PC-9 (cell line): ENCODE results near the gene FLT3. TPM values are rescaled to one million over a fixed set of nuclear protein-coding genes. Genes with fewer than 3 reads are reported as not detected.

Source experiments
- BruUV-seq: library from RNA; stranded (reverse); fragments of 400-500 nt; replicated peaks from 2 replicates; lab custom pipeline; 2021; lab: Mats Ljungman, UMichigan
- CTCF ChIA-PET: fragments of 300-600 bp; sonication (Branson Sonifier 250); formaldehyde crosslinking; loops from one replicate; lab custom pipeline; 2022; ENCODE audit warnings: antibody characterized with exemption; lab: Charles Lee
- POLR2A ChIA-PET: fragments of 300-600 bp; sonication (Branson Sonifier 250); formaldehyde crosslinking; loops from one replicate; lab custom pipeline; 2022; ENCODE audit warnings: antibody characterized with exemption; ENCODE audit not compliant: unreplicated experiment; lab: Charles Lee
- DNase-seq, 2 experiments: peaks; one replicate each; pipeline versions ENCODE4 v3.0.0 to v3.0.0-alpha.2; 2015 to 2022; ENCODE audit warnings: mixed read lengths in 1 of 2
- H2AFZ ChIP-seq: fragments of 200-600 bp; sonication (generic); 2 replicates; pipeline ENCODE4 v1.8.1; 2017; ENCODE audit warnings: antibody characterized with exemption
- H3F3A ChIP-seq: fragments of 200-600 bp; sonication (generic); 2 replicates; pipeline ENCODE4 v1.8.1; 2017; ENCODE audit warnings: antibody characterized with exemption, mild to moderate bottlenecking, low read depth; ENCODE audit not compliant: insufficient read depth
- H3K27ac ChIP-seq: fragments of 200-600 bp; sonication (generic); 2 replicates; pipeline ENCODE4 v1.6.1; 2016; ENCODE audit warnings: mixed run types
- H3K27me3 ChIP-seq: fragments of 200-600 bp; sonication (generic); 2 replicates; pipeline ENCODE4 v1.6.1; 2016; ENCODE audit warnings: low read depth, mixed run types; ENCODE audit not compliant: insufficient read depth
- H3K36me3 ChIP-seq: fragments of 200-600 bp; sonication (generic); 2 replicates; pipeline ENCODE4 v1.6.1; 2016; ENCODE audit warnings: low read depth, mixed run types
- H3K4me1 ChIP-seq: fragments of 200-600 bp; sonication (generic); replicated peaks from 2 replicates; pipeline ENCODE4 v1.6.1; 2016; ENCODE audit warnings: mixed run types; ENCODE audit not compliant: insufficient read depth
- H3K4me2 ChIP-seq: fragments of 200-600 bp; sonication (generic); 2 replicates; pipeline ENCODE4 v1.6.1; 2017; ENCODE audit warnings: mixed run types
- H3K4me3 ChIP-seq: fragments of 200-600 bp; sonication (generic); 2 replicates; pipeline ENCODE4 v1.6.1; 2016; ENCODE audit warnings: mixed run types
- H3K79me2 ChIP-seq: fragments of 200-600 bp; sonication (generic); 2 replicates; pipeline ENCODE4 v1.6.1; 2017; ENCODE audit warnings: low read depth, mixed run types
- H3K9me2 ChIP-seq: fragments of 200-600 bp; sonication (generic); 2 replicates; pipeline ENCODE4 v1.8.1; 2017; ENCODE audit warnings: mild to moderate bottlenecking; ENCODE audit not compliant: insufficient read depth
- H3K9me3 ChIP-seq: fragments of 200-600 bp; sonication (generic); 2 replicates; pipeline ENCODE4 v1.8.1; 2016; ENCODE audit warnings: low read depth; ENCODE audit not compliant: insufficient read depth
- H4K20me1 ChIP-seq: fragments of 200-600 bp; sonication (generic); 2 replicates; pipeline ENCODE4 v1.8.1; 2017; ENCODE audit not compliant: insufficient read depth
- EZH2 ChIP-seq: fragments of 200-600 bp; sonication (generic); IDR thresholded peaks from 2 replicates; pipeline ENCODE4 v1.8.0; 2017; ENCODE audit warnings: antibody characterized with exemption, low read depth
- intact Hi-C: fragments of 100-400 bp; cut with micrococcal nuclease; formaldehyde crosslinking; loops from one replicate; pipeline ENCODE4 v1.10.0; 2022; ENCODE audit not compliant: unreplicated experiment
- total RNA-seq: library from RNA; stranded (reverse); gene quantifications from 2 replicates; pipeline ENCODE4 v1.2.3, GENCODE V29; 2021
- TF ChIP-seq, protein P1 (sequence below): fragments of 200-600 bp; sonication (generic); conservative IDR thresholded peaks from 2 replicates; pipeline ENCODE4 v1.6.1; 2017; ENCODE audit warnings: mixed run types, antibody characterized with exemption, mild to moderate bottlenecking, moderate library complexity

FLT3 gene
- total RNA-seq, 1 experiment from 2014 or later, result not detected

DNA sequence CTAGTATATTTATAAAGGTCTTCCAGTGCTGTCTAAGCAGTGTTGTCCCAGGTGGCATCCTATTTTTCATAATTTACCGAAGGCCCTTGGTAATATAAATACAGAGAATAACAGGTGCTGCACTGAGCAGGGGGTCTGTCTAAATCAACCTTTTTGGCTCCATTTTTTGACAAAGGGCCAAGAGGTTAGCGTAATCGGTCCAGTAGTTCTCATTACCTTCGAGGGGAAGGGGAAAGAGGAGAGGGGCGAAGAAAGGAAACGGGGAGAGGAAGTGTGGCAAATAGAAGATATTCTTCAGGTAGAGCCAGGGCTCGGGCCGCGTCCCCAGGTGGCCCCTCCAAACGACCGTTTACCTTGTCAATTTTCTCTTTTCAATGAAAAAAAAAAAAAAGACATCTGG lies 37.2 kb upstream of the FLT3 start:
- H3K27me3 ChIP-seq, result no peaks in the 10 kb centered on the region
- peaks cover 24% of the 10 kb centered on the region for H4K20me1 ChIP-seq
- no peaks in the 10 kb centered on the region for H3K36me3 ChIP-seq
- H3K9me3 ChIP-seq, result no peaks in the 10 kb centered on the region
- peak overlapping the region; percentile 78 for H3K27ac ChIP-seq
- H3K4me3 ChIP-seq, result peak overlapping the region; percentile 93
- H3F3A ChIP-seq, result peaks cover 15% of the 10 kb centered on the region; the same call in 1 of the 2 replicates
- H3K9me2 ChIP-seq, result no peaks in the 10 kb centered on the region
- CTCF ChIA-PET, result no interaction called here
- POLR2A ChIA-PET, result interaction anchor here (0.6 kb wide), 1 partner anchor 23 kb away, joined by 5 read pairs; no protein-coding TSS in a partner anchor
- BruUV-seq, result TSS peak; percentile 45
- TF ChIP-seq, protein P1, sequence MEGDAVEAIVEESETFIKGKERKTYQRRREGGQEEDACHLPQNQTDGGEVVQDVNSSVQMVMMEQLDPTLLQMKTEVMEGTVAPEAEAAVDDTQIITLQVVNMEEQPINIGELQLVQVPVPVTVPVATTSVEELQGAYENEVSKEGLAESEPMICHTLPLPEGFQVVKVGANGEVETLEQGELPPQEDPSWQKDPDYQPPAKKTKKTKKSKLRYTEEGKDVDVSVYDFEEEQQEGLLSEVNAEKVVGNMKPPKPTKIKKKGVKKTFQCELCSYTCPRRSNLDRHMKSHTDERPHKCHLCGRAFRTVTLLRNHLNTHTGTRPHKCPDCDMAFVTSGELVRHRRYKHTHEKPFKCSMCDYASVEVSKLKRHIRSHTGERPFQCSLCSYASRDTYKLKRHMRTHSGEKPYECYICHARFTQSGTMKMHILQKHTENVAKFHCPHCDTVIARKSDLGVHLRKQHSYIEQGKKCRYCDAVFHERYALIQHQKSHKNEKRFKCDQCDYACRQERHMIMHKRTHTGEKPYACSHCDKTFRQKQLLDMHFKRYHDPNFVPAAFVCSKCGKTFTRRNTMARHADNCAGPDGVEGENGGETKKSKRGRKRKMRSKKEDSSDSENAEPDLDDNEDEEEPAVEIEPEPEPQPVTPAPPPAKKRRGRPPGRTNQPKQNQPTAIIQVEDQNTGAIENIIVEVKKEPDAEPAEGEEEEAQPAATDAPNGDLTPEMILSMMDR, result no peak
- no peak for TF ChIP-seq EZH2
- no peak for DNase-seq
- H3K4me1 ChIP-seq, result peaks cover 29% of the 10 kb centered on the region
- H3K79me2 ChIP-seq, result peaks cover 62% of the 10 kb centered on the region
- peak overlapping the region; percentile 88 for H2AFZ ChIP-seq
- H3K4me2 ChIP-seq, result peak overlapping the region; percentile 92
- intact Hi-C loops, result no loop called here

DNA sequence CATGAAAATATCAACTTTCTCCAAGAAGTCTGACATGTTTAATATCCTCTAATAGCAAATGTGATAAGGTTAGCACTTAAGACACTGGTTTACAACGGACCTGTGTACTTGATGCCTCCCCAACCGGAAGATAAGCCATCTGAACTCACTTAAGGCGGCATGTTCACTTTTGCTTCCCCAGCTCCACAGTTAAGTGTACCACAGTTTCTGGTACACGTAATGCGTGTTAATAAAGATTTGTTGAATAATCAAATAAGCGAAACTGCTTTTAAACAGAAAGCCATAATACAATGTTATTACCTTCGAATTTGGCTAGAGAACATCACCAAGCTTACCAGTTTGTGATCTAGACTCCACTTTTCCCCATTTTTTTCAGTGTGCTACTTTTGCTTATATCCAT lies 36.5 kb upstream of the FLT3 start:
- CTCF ChIA-PET, result no interaction called here
- peaks cover 22% of the 10 kb centered on the region for H3K4me1 ChIP-seq

DNA sequence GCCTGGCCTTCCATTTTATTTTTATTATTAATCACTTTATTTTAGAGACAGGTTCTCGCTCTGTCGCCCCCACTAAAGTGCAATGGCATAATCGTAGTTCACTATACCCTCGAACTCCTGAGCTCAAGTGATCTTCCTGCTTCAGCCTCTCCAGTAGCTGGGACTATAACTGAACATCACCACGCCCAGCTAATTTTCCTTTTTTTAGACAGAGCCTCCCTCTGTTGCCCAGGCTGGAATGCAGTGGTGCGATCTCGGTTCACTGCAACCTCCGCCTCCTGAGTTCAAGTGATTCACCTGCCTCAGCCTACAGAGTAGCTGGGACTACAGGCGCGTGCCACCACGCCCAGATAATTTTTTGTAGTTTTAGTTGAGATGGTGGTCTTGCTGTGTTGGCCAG lies 31.3 kb upstream of the FLT3 start:
- ChIA-PET POLR2A (no interaction called here), CTCF (no interaction called here)
- no peaks in the 10 kb centered on the region for H3K9me2 ChIP-seq
- no peaks in the 10 kb centered on the region for H3K36me3 ChIP-seq
- peaks cover 1% of the 10 kb centered on the region for H3K4me1 ChIP-seq
- BruUV-seq, result no TSS peak
- no peak overlapping the region for H3K27ac ChIP-seq
- no peaks in the 10 kb centered on the region for H3K9me3 ChIP-seq
- intact Hi-C loops, result no loop called here
- TF ChIP-seq, protein P1, result no peak
- no peak for TF ChIP-seq EZH2
- H3K27me3 ChIP-seq, result no peaks in the 10 kb centered on the region
- H3K79me2 ChIP-seq, result peaks cover 9% of the 10 kb centered on the region
- no peaks in the 10 kb centered on the region for H4K20me1 ChIP-seq
- no peak for DNase-seq
- H3K4me3 ChIP-seq, result no peak overlapping the region
- no peak overlapping the region for H3K4me2 ChIP-seq
- H2AFZ ChIP-seq, result no peak overlapping the region
- 0 out of 2 replicates have a peak, but pooled peaks cover 4% of the 10 kb centered on the region for H3F3A ChIP-seq

More for the DNA sequence above, 36.5 kb upstream of the FLT3 start:
- POLR2A ChIA-PET, result no interaction called here
- Histone ChIP-seq H4K20me1 (peaks cover 19% of the 10 kb centered on the region), H3F3A (peaks cover 15% of the 10 kb centered on the region; the same call in 1 of the 2 replicates), H3K9me2 (no peaks in the 10 kb centered on the region), H3K79me2 (peaks cover 55% of the 10 kb centered on the region), H3K4me3 (peak overlapping the region; percentile 93), H3K4me2 (peak overlapping the region; percentile 92), H3K27ac (no peak overlapping the region), H2AFZ (peak overlapping the region; percentile 88), H3K9me3 (no peaks in the 10 kb centered on the region), H3K36me3 (no peaks in the 10 kb centered on the region), H3K27me3 (no peaks in the 10 kb centered on the region)
- DNase-seq, result no peak
- intact Hi-C loops, result no loop called here
- TF ChIP-seq EZH2, result no peak
- TF ChIP-seq, protein P1, result no peak
- BruUV-seq, result no TSS peak
